Panc1 (cell line): ENCODE results near the gene PDP2.
"Not testable (repeated sequence)": the region's sequence is repeated elsewhere in the genome, so short reads cannot be mapped to it uniquely, and the experiment has no call there.

Experiments
- CTCF ChIP-seq: fragments of 450-650 bp; IDR thresholded peaks from 2 replicates; pipeline ENCODE4 v1.5.1; 2017; ENCODE audit warnings: mild to moderate bottlenecking
- SIN3A ChIP-seq: IDR thresholded peaks from 2 replicates; pipeline ENCODE4 v1.6.1; 2012; ENCODE audit warnings: low read depth, mild to moderate bottlenecking, low read length, moderate library complexity, borderline replicate concordance; ENCODE audit not compliant: insufficient read depth

- not testable (repeated sequence) for TF ChIP-seq SIN3A, CTCF
Observed at GRCh38 chr16:66871363-66871762, 9.0 kb upstream of the PDP2 start.
